GM19467 (cell line): Measurements from ENCODE around the gene CHST3.
"Not testable (repeated sequence)": the region's sequence is repeated elsewhere in the genome, so short reads cannot be mapped to it uniquely, and the experiment has no call there.

Experiments used
- ATAC-seq: cut with Tn5 transposase; IDR thresholded peaks from one replicate; pipeline ENCODE4 v1.9.1; 2021; ENCODE audit warnings: mild to moderate bottlenecking, moderate library complexity; ENCODE audit not compliant: unreplicated experiment

The CHST3 gene

GRCh38 chr10:71972746-71973695 lies 8.8 kb downstream of the CHST3 start:
- ATAC-seq: no peak

- ATAC-seq: no peak
These were observed 9.7 kb downstream of the CHST3 start for GRCh38 chr10:71973777-71974488.

- ATAC-seq: no peak
These were observed 10.4 kb downstream of the CHST3 start for GRCh38 chr10:71974489-71975021.

GRCh38 chr10:71975087-71975870 lies 11.1 kb downstream of the CHST3 start:
- no peak for ATAC-seq

GRCh38 chr10:71975871-71976725 lies 11.9 kb downstream of the CHST3 start:
- ATAC-seq: no peak

- not testable (repeated sequence) for ATAC-seq
These were observed 13.4 kb downstream of the CHST3 start for GRCh38 chr10:71977614-71977903.

DNA sequence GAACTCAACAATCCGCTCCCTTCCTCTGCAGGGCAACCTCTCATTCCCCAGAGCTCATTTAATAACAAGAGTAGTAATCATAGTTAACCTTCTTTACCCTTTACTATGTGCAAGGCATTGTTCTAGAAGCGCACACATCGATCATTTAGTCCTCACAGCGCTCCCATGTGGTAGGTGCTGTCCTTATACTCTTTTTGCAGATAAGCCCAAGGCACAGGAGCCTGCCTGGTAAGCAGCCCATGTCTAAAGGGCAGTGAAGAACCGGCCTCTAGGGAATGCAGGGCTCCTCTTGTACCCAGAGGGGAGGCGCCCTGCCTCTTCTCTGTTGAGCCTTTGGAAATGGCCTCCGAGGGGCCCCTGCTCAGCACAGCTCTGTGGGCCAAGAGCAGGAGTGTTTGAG lies 14.3 kb downstream of the CHST3 start:
- ATAC-seq: no peak

- ATAC-seq: no peak
These were observed 14.9 kb downstream of the CHST3 start for GRCh38 chr10:71978988-71979691.

DNA sequence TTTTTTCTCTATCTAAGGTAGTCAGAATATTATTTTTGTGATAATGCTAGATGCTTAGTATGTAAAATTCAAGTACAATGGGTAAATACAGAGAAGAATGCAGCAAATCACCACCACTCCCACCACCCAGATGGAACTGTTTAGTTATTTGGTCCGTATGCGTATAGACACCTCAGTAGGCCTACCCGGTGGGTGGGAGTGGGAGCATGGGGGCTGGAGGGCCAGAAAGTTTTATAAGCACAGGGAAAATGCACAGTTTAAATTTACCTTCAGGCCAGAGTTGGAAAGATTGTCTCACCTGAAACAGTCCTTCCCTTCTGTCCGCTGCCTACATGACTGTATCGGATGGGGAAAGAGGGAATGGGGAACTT lies 15.5 kb downstream of the CHST3 start:
- no peak for ATAC-seq

- no peak for ATAC-seq
These were observed 16.2 kb downstream of the CHST3 start for GRCh38 chr10:71980181-71981014.

DNA sequence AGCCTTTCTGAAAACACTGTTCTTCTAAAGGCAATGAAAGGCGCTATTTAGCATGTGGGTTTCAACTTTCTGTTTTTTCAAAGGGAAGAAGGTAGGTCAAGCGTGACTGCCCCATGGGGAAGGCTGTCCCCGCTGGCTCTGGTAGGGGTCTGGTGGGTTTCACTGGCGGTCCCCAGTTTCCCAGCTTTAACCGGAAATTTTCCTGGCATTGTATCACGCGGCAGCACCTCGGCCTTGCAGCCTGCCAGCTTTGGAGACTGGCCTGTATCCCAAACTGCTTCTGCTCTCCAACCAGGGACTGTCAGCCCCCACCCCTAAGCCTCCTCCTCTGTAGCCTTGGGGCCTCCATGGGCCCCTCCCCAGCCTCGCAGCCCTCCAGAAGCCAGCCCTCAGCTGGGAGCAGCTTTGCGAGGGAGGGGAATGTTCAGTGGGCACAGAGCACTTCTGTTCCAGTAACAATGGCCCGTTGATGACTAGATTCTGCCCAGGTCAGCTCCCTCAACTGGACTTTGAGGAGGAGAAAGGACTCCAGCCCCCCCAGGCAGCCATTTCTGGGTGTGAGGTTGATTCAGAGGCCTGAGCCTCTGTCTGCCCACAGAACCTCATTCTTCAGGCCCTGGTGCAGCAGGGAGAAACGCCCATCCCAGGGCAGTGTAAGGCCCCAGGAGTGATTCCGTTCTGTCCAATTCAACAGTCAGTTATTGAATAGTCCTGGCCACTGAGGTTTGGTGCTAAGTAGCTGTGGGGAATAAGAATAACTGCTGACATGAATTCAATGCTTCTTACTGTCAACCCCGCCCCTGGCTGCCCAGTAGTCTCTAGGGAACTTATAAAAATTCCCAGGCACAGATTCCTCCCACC lies 17.1 kb downstream of the CHST3 start:
- no peak for ATAC-seq

GRCh38 chr10:71981876-71982230 lies 17.7 kb downstream of the CHST3 start:
- no peak for ATAC-seq

DNA sequence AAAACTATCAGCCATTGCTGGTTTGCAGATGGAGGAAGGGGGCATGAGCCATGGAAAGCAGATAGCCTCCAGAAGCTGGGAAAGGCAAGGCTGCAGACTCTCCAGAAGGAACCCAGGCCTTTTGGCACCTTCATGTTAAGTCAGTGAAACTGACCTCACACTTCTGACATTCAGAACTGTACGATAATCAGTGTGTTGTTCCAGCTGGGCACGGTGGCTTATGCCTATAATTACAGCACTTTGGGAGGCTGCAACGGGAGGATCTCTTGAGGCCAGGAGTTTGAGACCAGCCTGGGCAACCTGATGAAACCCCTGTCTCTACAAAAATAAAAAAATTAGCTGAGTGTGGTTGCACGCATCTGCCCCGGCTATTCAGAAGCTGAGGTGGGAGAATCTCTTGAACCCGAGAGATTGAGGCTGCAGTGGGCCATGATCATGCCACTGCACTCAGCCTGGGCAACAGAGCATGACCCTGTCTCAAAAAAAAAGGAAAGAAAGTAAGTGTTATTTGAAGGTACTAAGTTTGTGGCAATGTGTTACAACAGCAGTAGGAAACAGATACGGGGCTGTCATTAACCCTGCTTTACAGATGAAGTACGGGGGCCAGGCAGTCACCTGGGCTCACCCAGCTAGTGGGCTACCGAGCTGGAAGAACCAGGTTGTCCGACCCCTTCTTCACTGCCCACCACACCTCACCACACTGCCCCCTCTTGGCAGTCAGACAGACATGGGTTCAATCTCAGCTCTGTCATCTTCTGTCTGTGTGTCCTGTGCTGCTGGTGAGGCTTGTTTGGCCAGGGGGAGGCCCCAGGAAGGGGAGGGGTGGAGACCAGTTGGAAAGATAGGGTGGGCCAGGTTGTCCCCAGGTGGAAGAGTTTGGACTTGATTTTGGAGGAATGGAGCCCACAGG lies 18.3 kb downstream of the CHST3 start:
- ATAC-seq: no peak

DNA sequence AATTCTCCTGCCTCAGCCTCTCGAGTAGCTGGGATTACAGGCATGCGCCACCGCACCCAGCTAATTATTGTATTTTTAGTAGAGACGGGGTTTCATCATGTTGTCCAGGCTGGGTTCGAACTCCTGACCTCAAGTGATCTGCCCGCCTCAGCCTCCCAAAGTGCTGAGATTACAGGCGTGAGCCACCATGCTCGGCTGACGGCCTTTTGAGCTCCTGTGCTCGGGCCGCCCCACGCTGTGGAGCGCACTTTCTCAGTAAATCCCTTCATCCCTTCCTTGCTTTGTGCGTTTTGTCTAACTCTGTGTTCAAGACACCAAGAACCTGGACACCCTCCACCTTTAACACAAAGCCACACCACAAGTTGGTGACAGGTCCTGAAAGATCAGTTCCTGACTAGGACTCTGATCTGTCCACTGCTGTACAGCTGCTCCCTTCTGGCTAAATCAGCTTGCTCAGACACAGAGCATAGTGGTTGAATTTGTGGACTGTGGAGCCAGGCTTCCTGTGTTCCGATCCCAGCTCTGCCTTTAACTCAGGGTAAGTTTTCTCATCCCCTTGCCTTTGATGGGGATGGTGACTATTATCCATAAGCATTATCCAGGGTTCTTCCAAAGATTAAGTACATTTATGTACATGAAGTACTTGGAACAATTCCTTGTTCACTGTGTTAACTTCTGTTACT lies 20.1 kb downstream of the CHST3 start:
- ATAC-seq: no peak

GRCh38 chr10:71984809-71985388 lies 20.7 kb downstream of the CHST3 start:
- ATAC-seq: no peak
